NOMO-1 (cell line): ENCODE results near the gene AKAP9.
"Not testable (repeated sequence)": the region's sequence is repeated elsewhere in the genome, so short reads cannot be mapped to it uniquely, and the experiment has no call there.

Experiments used
- DNase-seq, 2 experiments: peaks; one replicate each; lab custom pipeline; 2025; ENCODE audit not compliant: unreplicated experiment in 2 of 2; lab: John Stamatoyannopoulos, UW

AKAP9 gene

GRCh38 chr7:92053312-92053711, 112.7 kb downstream of the AKAP9 start:
- peak; percentile 16 to 27 for DNase-seq

- DNase-seq, result no peak
Observed at GRCh38 chr7:92056286-92056685, 115.6 kb downstream of the AKAP9 start.

GRCh38 chr7:92057375-92057774, 116.7 kb downstream of the AKAP9 start:
- peak in 1 of 2 experiments; percentile 72 for DNase-seq

DNA sequence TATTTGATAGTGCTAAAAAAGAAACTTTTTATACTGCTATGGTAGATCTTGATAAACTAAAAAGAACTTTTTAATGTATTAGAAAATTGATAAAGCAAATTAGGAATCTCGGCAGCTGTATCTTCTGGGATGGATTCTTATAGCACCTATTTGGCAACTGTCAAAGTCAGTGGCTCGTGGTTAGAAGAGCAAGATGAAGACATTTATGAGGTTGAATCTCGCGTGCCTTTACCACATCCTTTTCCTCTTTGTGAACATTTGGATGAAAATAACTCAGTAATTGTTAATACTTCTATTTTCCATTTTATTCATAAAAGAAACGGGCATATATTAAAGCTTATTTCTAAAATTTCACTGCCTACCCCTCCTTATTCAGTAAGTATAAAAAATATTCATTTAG, 117.4 kb downstream of the AKAP9 start:
- peak; percentile 69 to 95 for DNase-seq

- DNase-seq, result no peak
Observed at GRCh38 chr7:92058899-92059298, 118.2 kb downstream of the AKAP9 start.

GRCh38 chr7:92061154-92061553, 120.5 kb downstream of the AKAP9 start:
- peak; percentile 88 to 99 for DNase-seq

DNA sequence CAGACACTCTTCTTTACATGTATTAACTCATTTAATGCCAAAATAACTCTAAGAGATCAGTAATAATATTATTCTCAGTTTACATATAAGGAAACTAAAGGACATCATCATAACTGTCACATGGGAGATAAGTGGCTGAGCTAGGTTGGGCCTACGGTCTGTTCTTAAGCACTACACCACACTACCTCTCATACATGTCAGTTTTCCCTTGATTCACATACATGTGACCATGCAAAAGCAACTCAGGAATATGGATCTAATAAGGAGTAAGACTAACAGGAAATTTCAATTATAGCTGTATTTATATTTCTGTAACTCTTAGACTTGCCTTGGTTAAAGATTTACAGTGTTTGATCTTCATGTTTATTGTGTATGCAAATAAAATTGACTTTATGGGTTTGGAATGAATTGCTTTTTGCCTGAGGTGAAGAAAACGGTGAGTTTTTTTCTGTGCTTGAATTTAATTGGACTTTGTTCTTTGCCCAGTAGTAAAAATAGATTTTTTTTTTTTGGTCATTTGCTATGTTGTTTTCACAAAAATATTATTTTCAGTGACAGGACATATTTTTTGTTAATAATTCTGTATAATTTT, 123.9 kb downstream of the AKAP9 start:
- no peak for DNase-seq

DNA sequence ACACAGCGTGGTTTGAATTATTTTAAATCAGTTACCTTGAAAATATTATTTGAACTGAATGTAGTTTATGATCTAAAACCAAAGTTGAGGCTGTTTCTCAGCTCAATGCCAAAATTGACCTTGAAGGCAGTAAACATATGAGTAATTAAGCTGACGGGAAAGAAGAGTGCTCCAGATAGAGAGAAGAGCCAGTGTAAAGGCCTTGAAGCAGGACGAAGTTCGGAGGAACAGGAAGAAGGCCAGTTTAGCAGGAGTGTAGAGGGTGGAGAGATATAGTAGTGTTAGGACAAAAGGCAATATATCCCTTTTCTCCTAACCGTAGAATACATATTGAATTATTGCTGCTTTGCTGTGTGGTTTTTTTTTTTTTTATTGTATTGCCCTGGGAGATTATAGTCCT, 130.4 kb downstream of the AKAP9 start:
- no peak for DNase-seq

GRCh38 chr7:92072121-92072520, 131.5 kb downstream of the AKAP9 start:
- DNase-seq, result no peak

GRCh38 chr7:92072708-92073107, 132.0 kb downstream of the AKAP9 start:
- DNase-seq, result no peak

DNA sequence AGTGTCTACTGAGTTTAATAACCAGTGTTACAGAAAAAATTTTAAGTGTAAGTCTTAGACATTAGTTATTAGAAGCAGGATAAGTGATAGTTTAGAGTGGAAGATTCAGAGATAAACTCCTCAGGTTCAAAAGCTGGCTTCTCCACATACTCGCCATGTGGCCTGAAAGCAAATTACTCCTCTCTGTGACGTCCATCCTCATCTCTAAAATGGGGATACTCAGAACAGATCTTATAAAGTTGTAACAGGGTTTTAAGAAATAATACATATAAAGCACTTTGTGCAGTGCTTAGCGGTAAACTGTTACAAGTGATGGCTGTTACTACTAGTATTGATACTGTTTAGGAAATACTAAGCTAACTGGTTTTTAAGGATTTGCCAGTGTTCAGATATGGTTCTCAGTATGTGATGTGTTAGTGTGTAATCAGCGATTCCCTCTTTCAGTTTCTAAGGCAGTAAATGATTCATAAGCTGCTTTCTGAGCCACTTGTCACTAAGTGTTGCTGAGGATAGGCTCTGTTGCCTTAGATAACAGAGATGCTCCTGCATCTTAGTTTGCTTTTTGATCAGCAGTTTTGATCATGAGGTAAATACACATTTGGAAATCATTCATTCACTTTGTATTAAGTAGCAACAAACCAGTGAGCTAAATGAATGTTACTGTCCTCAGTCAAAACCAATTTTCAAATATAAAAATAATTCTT, 134.9 kb downstream of the AKAP9 start:
- no peak for DNase-seq

DNA sequence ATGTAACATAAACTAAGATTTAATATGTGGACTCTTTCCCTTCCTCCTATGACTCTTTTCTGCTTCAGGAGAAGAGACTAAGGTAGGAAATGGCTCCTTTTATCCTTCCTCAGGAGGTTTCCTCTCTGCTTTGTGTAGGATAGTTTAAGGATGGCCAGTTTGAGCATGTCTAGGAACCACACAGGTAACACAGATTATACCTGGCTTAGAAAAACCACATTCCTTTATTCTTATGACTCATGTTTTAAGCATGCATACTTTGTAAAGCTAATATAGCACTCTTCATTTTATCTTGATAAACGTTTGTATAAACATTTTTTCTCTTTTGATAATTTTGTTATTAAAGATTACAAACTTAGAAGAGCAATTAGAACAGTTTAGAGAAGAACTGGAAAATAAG, 135.8 kb downstream of the AKAP9 start:
- no peak for DNase-seq

DNA sequence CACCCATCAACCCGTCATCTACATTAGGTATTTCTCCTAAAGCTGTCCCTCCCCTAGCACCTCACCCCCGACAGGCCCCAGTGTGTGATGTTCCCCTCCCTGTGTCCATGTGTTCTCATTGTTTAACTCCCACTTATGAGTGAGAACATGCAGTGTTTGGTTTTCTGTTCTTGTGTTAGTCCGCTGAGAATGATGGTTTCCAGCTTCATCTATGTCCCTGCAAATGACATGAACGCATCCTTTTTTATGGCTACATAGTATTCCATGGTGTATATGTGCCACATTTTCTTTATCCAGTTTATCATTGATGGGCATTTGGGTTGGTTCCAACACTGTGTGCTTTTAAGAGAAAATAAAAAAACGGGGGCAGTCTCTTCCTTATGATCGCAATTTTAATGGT, 143.3 kb downstream of the AKAP9 start:
- not testable (repeated sequence) for DNase-seq

GRCh38 chr7:92088266-92088665, 147.6 kb downstream of the AKAP9 start:
- no peak for DNase-seq

- no peak for DNase-seq
Observed at GRCh38 chr7:92092210-92092609, 151.5 kb downstream of the AKAP9 start.

GRCh38 chr7:92095380-92095779, 154.7 kb downstream of the AKAP9 start:
- DNase-seq, result peak; percentile 84 to 97

DNA sequence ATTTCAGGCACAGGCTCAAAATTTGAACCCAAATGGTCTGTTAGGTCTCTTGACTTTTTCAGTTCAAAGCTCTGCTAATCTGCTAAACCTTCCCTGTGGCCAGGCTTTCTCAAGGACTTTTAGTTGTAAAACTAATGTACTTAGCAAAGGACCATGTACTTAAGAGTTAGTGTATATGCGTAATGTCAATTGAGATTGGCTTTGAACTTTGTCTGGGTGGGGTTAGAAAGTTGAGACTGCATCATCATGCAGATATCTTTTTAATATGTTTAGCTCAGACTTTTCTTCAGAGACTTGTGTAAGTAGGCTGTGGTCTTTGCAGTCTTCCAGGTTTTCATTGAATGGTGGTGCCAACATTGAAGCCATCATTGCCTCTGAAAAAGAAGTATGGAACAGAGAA, 159.9 kb downstream of the AKAP9 start:
- no peak for DNase-seq

DNA sequence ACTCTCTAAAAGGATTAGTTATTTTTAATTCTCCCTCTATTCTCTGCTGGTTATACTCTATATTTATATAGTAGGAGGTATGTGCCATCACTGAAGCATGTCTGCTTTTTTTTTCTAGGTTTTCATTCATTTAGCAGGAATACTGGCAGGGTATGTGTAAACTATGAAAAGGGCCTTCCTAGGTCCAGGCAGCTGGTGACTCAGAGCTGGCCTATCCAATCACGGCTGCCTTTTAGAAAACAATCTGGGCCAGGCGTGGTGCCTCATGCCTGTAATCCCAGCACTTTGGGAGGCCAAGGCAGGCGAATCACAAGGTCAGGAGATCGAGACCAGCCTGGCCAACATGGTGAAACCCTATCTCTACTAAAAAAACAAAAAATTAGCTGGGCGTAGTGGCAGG, 162.2 kb downstream of the AKAP9 start:
- not testable (repeated sequence) for DNase-seq

DNA sequence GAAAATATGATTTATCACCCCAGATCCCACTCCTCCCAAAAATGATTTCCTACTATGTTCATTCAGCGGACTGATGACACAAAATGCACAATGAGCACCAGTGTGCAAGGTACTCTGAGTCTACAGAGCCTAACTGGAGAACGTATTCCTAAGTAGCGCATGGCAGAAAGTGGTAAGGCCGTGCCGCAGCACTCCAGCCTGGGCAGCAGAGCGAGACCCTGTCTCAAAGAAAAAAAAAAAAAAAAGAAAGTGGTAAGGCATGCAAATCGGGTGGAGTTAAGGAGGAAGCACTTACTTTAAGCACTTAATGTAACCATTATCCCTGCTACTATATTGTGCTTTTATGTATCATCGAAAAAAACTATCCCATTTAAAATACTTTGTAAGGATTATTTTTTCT, 168.2 kb downstream of the AKAP9 start:
- no peak for DNase-seq

DNA sequence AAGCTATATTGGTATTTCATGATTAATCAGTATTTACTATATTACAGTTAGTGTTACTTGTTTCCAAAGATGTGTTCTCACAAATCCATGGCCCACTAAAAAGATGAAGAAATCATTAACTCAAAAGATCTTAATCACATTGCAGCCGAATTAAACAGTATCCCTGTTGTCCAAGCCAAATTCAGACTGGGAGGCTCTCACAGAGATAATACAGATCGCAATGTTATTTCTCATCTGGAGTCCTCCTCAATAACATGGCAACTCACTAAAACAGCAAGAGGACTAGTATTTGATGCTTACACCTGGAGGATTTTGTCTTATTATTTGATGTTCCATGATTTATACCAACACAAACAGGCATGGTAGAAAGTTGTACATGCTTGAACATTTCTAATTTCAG, 170.2 kb downstream of the AKAP9 start:
- no peak for DNase-seq

DNA sequence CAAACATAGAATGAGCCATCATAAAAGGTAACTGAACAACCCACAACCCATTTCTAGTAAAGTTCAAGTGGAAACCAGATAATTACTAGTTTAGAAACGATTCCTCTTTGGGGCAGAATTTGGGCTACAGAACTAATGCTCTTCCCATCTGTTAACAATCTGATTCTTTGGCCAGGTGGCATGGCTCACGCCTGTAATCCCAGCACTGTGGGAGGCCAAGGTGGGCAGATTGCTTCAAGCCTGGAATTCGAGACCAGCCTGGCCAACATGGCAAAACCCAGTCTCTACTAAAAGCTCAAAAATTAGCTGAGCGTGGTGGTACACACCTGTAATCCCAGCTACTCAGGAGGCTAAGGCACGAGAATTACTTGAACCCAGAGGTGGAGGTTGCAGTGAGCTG, 175.2 kb downstream of the AKAP9 start:
- no peak for DNase-seq

DNA sequence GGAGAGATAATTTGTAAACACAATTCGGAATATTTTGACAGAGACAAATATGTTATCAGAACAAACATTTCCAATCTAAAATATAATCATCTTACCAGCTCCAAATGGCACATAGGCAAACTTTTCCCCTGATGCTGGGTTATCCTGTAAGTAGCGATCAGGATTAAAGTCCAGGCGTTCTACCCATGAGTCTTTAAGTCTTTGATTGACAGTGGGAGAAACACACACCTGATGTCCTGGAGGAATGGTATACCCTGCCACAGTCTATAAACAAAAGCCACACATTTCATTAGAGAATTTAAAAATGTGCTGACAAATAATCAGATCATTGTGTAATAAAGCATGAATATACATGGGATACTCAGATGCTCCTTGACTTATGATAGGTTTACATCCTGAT, 176.3 kb downstream of the AKAP9 start:
- no peak for DNase-seq
